CD14-positive monocyte (primary cell): ENCODE results near the gene LYRM7. TPM values are rescaled to one million over a fixed set of nuclear protein-coding genes. Genes with fewer than 3 reads are reported as not detected.

ENCODE experiments used
- DNase-seq, 3 donors: peaks; one replicate each; pipeline ENCODE4 v3.0.0-alpha.2; 2011 to 2022
- H2AFZ ChIP-seq: 2 replicates; pipeline ENCODE4 v1.6.0; 2012; ENCODE audit warnings: mild to moderate bottlenecking, low read depth, low read length, inconsistent platforms; ENCODE audit not compliant: insufficient read depth, poor library complexity, severe bottlenecking
- H3K27ac ChIP-seq, 2 donors: 1 replicate in 1 of 2; 2 replicates in 1 of 2; pipeline ENCODE4 v1.5.1; 2012 to 2013; ENCODE audit warnings: low read length in 2 of 2, control low read depth in 1 of 2, inconsistent platforms in 1 of 2, low read depth in 1 of 2, mild to moderate bottlenecking in 1 of 2
- H3K27me3 ChIP-seq, 2 donors: one replicate each; pipeline versions ENCODE4 v1.6.0 to v1.6.1; 2011 to 2013; ENCODE audit warnings: low read length in 2 of 2; ENCODE audit not compliant: control insufficient read depth in 2 of 2, insufficient read depth in 2 of 2
- H3K36me3 ChIP-seq, 2 donors: replicated peaks in 1 of 2; 1 replicate in 1 of 2; 2 replicates in 1 of 2; pipeline versions ENCODE4 v1.5.1 to v1.6.1; 2012 to 2013; ENCODE audit warnings: low read length in 2 of 2, control low read depth in 1 of 2, inconsistent platforms in 1 of 2, mild to moderate bottlenecking in 1 of 2; ENCODE audit not compliant: insufficient read depth in 2 of 2, control insufficient read depth in 1 of 2
- H3K4me1 ChIP-seq, 2 donors: 1 replicate in 1 of 2; 2 replicates in 1 of 2; pipeline versions ENCODE4 v1.5.1 to v1.6.1; 2012 to 2013; ENCODE audit warnings: low read length in 2 of 2, control low read depth in 1 of 2, inconsistent platforms in 1 of 2, mild to moderate bottlenecking in 1 of 2, moderate library complexity in 1 of 2; ENCODE audit not compliant: insufficient read depth in 2 of 2, control insufficient read depth in 1 of 2
- H3K4me2 ChIP-seq: replicated peaks from 2 replicates; pipeline ENCODE3; 2012; ENCODE audit warnings: low read length, moderate library complexity, mild to moderate bottlenecking; ENCODE audit not compliant: poor library complexity, severe bottlenecking; ENCODE audit errors: extremely low read depth
- H3K4me3 ChIP-seq, 3 experiments: fragments of 200-600 bp in 1 of 3; sonication (generic) in 1 of 3; replicated peaks in 1 of 3; 1 replicate in 2 of 3; 2 replicates in 1 of 3; pipeline ENCODE4 v1.5.1; 2011 to 2013; ENCODE audit warnings: low read length in 3 of 3, mild to moderate bottlenecking in 3 of 3, control low read depth in 2 of 3, low read depth in 2 of 3, inconsistent platforms in 1 of 3, moderate library complexity in 1 of 3
- H3K79me2 ChIP-seq: 2 replicates; pipeline ENCODE4 v1.6.0; 2012; ENCODE audit warnings: mild to moderate bottlenecking, control low read depth, inconsistent platforms, low read length, moderate library complexity; ENCODE audit not compliant: insufficient read depth
- H3K9ac ChIP-seq: 2 replicates; pipeline ENCODE4 v1.6.0; 2017; ENCODE audit warnings: low read length, mild to moderate bottlenecking; ENCODE audit not compliant: insufficient read depth, poor library complexity, severe bottlenecking
- H3K9me3 ChIP-seq, 2 donors: replicated peaks in 1 of 2; 1 replicate in 1 of 2; 2 replicates in 1 of 2; pipeline versions ENCODE4 v1.5.1 to v1.6.1; 2012 to 2013; ENCODE audit warnings: low read length in 2 of 2, control low read depth in 1 of 2; ENCODE audit not compliant: control insufficient read depth in 1 of 2, insufficient read depth in 1 of 2
- H4K20me1 ChIP-seq: 2 replicates; pipeline ENCODE4 v1.6.0; 2012; ENCODE audit warnings: mild to moderate bottlenecking, low read length, control low read depth, moderate library complexity; ENCODE audit not compliant: insufficient read depth
- H3K27ac Mint-ChIP-seq, 7 donors: one replicate each; pipeline ENCODE4 v1.8.0; 2020; ENCODE audit warnings: mild to moderate bottlenecking in 7 of 7, mixed read lengths in 7 of 7, moderate library complexity in 6 of 7, inconsistent platforms in 2 of 7
- H3K27me3 Mint-ChIP-seq, 3 donors: one replicate each; pipeline ENCODE4 v1.8.0; 2021 to 2022; ENCODE audit warnings: low read depth in 3 of 3, mild to moderate bottlenecking in 3 of 3, mixed read lengths in 3 of 3, moderate library complexity in 3 of 3, inconsistent platforms in 1 of 3
- H3K36me3 Mint-ChIP-seq, 2 donors: one replicate each; pipeline ENCODE4 v1.8.0; 2020; ENCODE audit warnings: mixed read lengths in 2 of 2, inconsistent platforms in 1 of 2, mild to moderate bottlenecking in 1 of 2
- H3K4me1 Mint-ChIP-seq: one replicate; pipeline ENCODE4 v1.8.0; 2020; ENCODE audit warnings: mild to moderate bottlenecking, mixed read lengths
- H3K4me3 Mint-ChIP-seq, 2 donors: one replicate each; pipeline ENCODE4 v1.8.0; 2020; ENCODE audit warnings: mild to moderate bottlenecking in 2 of 2, mixed read lengths in 2 of 2, moderate library complexity in 1 of 2
- H3K9me3 Mint-ChIP-seq, 7 donors: one replicate each; pipeline ENCODE4 v1.8.0; 2020 to 2022; ENCODE audit warnings: mixed read lengths in 7 of 7, mild to moderate bottlenecking in 6 of 7, moderate library complexity in 6 of 7, inconsistent platforms in 2 of 7
- WGBS: methylation state at CpG from one replicate; pipeline ENCODE4 v1.1.5; 2013; ENCODE audit warnings: missing lambda C conversion rate; ENCODE audit not compliant: insufficient coverage; 5-methylcytosine and 5-hydroxymethylcytosine counted together
- intact Hi-C, 2 donors: fragments of 100-400 bp; cut with micrococcal nuclease; formaldehyde crosslinking; loops; one replicate each; pipeline versions ENCODE4 v1.15.0 to v1.15.1; 2023
- polyA plus RNA-seq, 3 donors: library from polyadenylated mRNA; depleted of rRNA in 1 of 3; unstranded in 2 of 3; stranded (reverse) in 1 of 3; fragments of 300-500 nt in 2 of 3; fragments of >200 nt in 1 of 3; fragmentation: Illumina TruSeq in 2 of 3; gene quantifications; 1 replicate in 2 of 3; 2 replicates in 1 of 3; pipeline ENCODE4 v1.2.3, GENCODE V29; 2012 to 2021
- TF ChIP-seq, protein P1 (sequence below): fragments of 200-600 bp; IDR thresholded peaks from one replicate; pipeline ENCODE4 v1.8.0; 2022; ENCODE audit warnings: antibody characterized with exemption, mild to moderate bottlenecking

Gene LYRM7
- polyA plus RNA-seq, 3 donors, result 3.1 to 3.7 (median 3.2) TPM

DNA sequence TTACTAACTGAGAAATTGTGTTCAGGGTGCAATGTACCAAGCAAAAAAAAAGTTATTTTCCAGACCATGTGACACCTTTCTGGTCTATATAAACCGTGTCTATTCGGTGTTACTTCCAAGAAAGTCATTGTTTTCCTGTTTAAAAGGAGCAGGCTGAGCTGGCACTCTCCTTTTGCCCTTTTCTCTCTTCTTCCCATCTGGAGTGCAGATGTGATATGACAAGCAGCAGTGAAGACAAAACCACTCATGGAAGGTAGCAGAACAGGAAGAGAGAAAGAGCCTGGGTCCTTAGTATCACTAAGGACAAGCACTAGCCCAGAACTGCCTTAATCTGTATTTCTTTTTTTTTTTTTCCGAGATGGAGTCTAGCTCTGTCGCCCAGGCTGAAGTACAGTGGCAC, 25.6 kb downstream of the LYRM7 start:
- no peak overlapping the region for H3K9ac ChIP-seq
- H3K27me3 ChIP-seq, result no peaks in the 10 kb centered on the region
- H2AFZ ChIP-seq, result no peak overlapping the region
- H3K4me3 ChIP-seq, result no peak overlapping the region
- peaks cover 0 to 7% of the 10 kb centered on the region in 2 donors for H3K4me1 ChIP-seq
- no peak overlapping the region for H3K4me3 Mint-ChIP-seq
- H3K9me3 ChIP-seq, result no peaks in the 10 kb centered on the region
- no peaks in the 10 kb centered on the region for H4K20me1 ChIP-seq
- H3K27ac Mint-ChIP-seq, result no peak overlapping the region
- H3K4me1 Mint-ChIP-seq, result peaks cover 8% of the 10 kb centered on the region
- TF ChIP-seq, protein P1, sequence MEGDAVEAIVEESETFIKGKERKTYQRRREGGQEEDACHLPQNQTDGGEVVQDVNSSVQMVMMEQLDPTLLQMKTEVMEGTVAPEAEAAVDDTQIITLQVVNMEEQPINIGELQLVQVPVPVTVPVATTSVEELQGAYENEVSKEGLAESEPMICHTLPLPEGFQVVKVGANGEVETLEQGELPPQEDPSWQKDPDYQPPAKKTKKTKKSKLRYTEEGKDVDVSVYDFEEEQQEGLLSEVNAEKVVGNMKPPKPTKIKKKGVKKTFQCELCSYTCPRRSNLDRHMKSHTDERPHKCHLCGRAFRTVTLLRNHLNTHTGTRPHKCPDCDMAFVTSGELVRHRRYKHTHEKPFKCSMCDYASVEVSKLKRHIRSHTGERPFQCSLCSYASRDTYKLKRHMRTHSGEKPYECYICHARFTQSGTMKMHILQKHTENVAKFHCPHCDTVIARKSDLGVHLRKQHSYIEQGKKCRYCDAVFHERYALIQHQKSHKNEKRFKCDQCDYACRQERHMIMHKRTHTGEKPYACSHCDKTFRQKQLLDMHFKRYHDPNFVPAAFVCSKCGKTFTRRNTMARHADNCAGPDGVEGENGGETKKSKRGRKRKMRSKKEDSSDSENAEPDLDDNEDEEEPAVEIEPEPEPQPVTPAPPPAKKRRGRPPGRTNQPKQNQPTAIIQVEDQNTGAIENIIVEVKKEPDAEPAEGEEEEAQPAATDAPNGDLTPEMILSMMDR, result no peak
- H3K27me3 Mint-ChIP-seq, result no peaks in the 10 kb centered on the region
- H3K36me3 ChIP-seq, result no peaks in the 10 kb centered on the region
- no peak overlapping the region for H3K27ac ChIP-seq
- no peaks in the 10 kb centered on the region for H3K79me2 ChIP-seq
- WGBS, result 100% methylated on average over 2 of the region's 4 CpGs
- peaks cover 4 to 7% of the 10 kb centered on the region in 2 donors for H3K36me3 Mint-ChIP-seq
- H3K9me3 Mint-ChIP-seq, result no peaks in the 10 kb centered on the region
- no peak for DNase-seq
- intact Hi-C loops, result no loop called here
- H3K4me2 ChIP-seq, result no peak overlapping the region

DNA sequence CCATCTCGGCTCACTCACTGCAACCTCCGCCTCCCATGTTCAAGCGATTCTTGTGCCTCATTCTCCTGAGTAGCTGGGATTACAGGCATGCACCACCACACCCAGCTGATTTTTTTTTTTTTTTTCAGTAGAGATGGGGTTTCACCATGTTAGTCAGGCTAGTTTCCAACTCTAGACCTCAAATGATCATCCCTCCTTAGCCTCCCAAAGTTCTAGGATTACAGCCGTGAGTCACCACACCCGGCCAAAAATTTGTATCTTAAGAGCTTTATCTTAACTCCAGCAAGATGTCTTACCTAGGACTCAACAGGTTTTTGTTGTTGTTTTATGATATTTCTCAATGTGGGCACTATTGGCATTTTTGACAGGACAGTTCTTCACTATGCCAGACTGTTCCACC, 27.9 kb downstream of the LYRM7 start:
- 79% methylated on average over 3 of the region's 5 CpGs for WGBS
- Mint-ChIP-seq H3K27me3 (no peaks in the 10 kb centered on the region), H3K27ac (no peak overlapping the region), H3K4me1 (no peaks in the 10 kb centered on the region), H3K36me3 (peaks cover 4 to 7% of the 10 kb centered on the region in 2 donors), H3K9me3 (no peaks in the 10 kb centered on the region), H3K4me3 (no peak overlapping the region)
- no peak for DNase-seq
- no peak overlapping the region for H3K4me2 ChIP-seq
- no peaks in the 10 kb centered on the region for H3K4me1 ChIP-seq
- no peaks in the 10 kb centered on the region for H3K9me3 ChIP-seq
- H3K27me3 ChIP-seq, result no peaks in the 10 kb centered on the region
- no peak overlapping the region for H3K4me3 ChIP-seq
- no peak overlapping the region for H3K9ac ChIP-seq
- H4K20me1 ChIP-seq, result no peaks in the 10 kb centered on the region
- no peaks in the 10 kb centered on the region for H3K36me3 ChIP-seq
- TF ChIP-seq, protein P1, result no peak
- H3K79me2 ChIP-seq, result no peaks in the 10 kb centered on the region
- no peak overlapping the region for H3K27ac ChIP-seq
- H2AFZ ChIP-seq, result no peak overlapping the region
- intact Hi-C loops, result no loop called here
